CD4-positive, alpha-beta memory T cell (primary cell): ENCODE data around the gene KCTD18. TPM values are rescaled to one million over a fixed set of nuclear protein-coding genes. Genes with fewer than 3 reads are reported as not detected.

Experiments
- CTCF ChIA-PET: fragments of 350-600 bp; sonication (Branson Sonifier 250); formaldehyde crosslinking; loops from one replicate; lab custom pipeline; 2021; ENCODE audit warnings: inconsistent platforms; ENCODE audit not compliant: partially characterized antibody; lab: Charles Lee
- POLR2A ChIA-PET: fragments of 350-600 bp; sonication (Branson Sonifier 250); formaldehyde crosslinking; loops from one replicate; lab custom pipeline; 2021; ENCODE audit not compliant: partially characterized antibody; lab: Charles Lee
- DNase-seq, 5 donors: peaks; one replicate each; pipeline versions ENCODE4 v3.0.0 to v3.0.0-alpha.2; 2020 to 2022; ENCODE audit warnings: mixed read lengths in 1 of 5
- H3K27ac ChIP-seq: one replicate; pipeline ENCODE4 v1.7.0; 2013; ENCODE audit warnings: low read depth, low read length
- H3K27me3 ChIP-seq: 2 replicates; pipeline ENCODE4 v1.7.0; 2013; ENCODE audit warnings: mild to moderate bottlenecking, low read length, moderate library complexity; ENCODE audit not compliant: insufficient read depth
- H3K36me3 ChIP-seq: 2 replicates; pipeline ENCODE4 v1.7.0; 2013; ENCODE audit warnings: mild to moderate bottlenecking, low read length, moderate library complexity; ENCODE audit not compliant: insufficient read depth
- H3K4me1 ChIP-seq: 2 replicates; pipeline ENCODE4 v1.7.0; 2013; ENCODE audit warnings: mild to moderate bottlenecking, low read length, moderate library complexity; ENCODE audit not compliant: insufficient read depth
- H3K4me3 ChIP-seq, 2 donors: one replicate each; pipeline ENCODE4 v1.7.0; 2013; ENCODE audit warnings: low read length in 2 of 2, mild to moderate bottlenecking in 1 of 2
- H3K9me3 ChIP-seq, 2 donors: one replicate each; pipeline ENCODE4 v1.7.0; 2013; ENCODE audit warnings: low read length in 2 of 2, control low read depth in 1 of 2; ENCODE audit not compliant: control insufficient read depth in 1 of 2
- H3K27ac Mint-ChIP-seq, 7 donors: one replicate each; pipeline ENCODE4 v1.8.0; 2020 to 2021; ENCODE audit warnings: mixed read lengths in 7 of 7, mild to moderate bottlenecking in 6 of 7, inconsistent platforms in 3 of 7, moderate library complexity in 3 of 7
- H3K27me3 Mint-ChIP-seq, 2 donors: one replicate each; pipeline ENCODE4 v1.8.0; 2020 to 2021; ENCODE audit warnings: mixed read lengths in 2 of 2
- H3K36me3 Mint-ChIP-seq, 2 donors: one replicate each; pipeline ENCODE4 v1.8.0; 2020 to 2021; ENCODE audit warnings: mixed read lengths in 2 of 2, inconsistent platforms in 1 of 2, mild to moderate bottlenecking in 1 of 2
- H3K4me1 Mint-ChIP-seq, 4 donors: one replicate each; pipeline ENCODE4 v1.8.0; 2020 to 2021; ENCODE audit warnings: mixed read lengths in 4 of 4, mild to moderate bottlenecking in 1 of 4
- H3K4me3 Mint-ChIP-seq, 8 donors: one replicate each; pipeline ENCODE4 v1.8.0; 2020 to 2021; ENCODE audit warnings: mixed read lengths in 8 of 8, mild to moderate bottlenecking in 7 of 8, moderate library complexity in 6 of 8, inconsistent platforms in 3 of 8
- H3K9me3 Mint-ChIP-seq, 8 donors: one replicate each; pipeline ENCODE4 v1.8.0; 2020 to 2021; ENCODE audit warnings: mixed read lengths in 8 of 8, mild to moderate bottlenecking in 5 of 8, inconsistent platforms in 3 of 8, moderate library complexity in 1 of 8
- intact Hi-C: fragments of 100-400 bp; cut with micrococcal nuclease; formaldehyde crosslinking; loops from one replicate; pipeline ENCODE4 v1.15.1; 2023
- polyA plus RNA-seq, 2 donors: library from polyadenylated mRNA; unstranded; fragments of 300-500 nt; fragmentation: Illumina TruSeq; gene quantifications; one replicate each; pipeline ENCODE4 v1.2.3, GENCODE V29; 2021
- total RNA-seq, 2 experiments: library from RNA; stranded (reverse); gene quantifications; one replicate each; pipeline ENCODE4 v1.2.3, GENCODE V29; 2021

KCTD18 gene
- total and polyA plus RNA-seq, 4 experiments from 2014 or later, result 14.0 to 21.1 (median 17.4) TPM

DNA sequence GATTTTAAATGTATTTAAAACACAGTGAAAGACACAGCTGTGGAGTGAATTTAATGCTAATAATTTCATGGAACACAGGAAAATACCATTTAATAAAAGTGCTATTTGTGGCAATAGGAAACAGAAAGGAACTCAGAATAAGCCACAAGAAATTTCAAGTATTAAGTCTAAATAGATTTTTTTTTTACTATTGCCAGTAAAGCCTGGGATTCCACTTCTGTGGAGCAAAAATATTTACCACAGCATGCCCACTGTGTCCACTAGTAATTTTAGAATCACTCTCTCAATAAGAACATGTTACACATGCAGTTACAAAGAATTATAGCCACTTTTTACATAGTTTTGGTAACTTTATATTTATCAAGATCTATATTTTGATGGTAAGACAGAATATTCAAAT lies 17.2 kb downstream of the KCTD18 start:
- peaks cover 42% of the 10 kb centered on the region for H3K36me3 ChIP-seq
- peaks cover 53 to 68% of the 10 kb centered on the region in 2 donors for H3K36me3 Mint-ChIP-seq
- CTCF ChIA-PET, result interaction anchor here (1.2 to 2.4 kb wide), 3 partner anchors 9 to 512 kb away, joined by 4 to 21 read pairs (median 4); no protein-coding TSS in a partner anchor

DNA sequence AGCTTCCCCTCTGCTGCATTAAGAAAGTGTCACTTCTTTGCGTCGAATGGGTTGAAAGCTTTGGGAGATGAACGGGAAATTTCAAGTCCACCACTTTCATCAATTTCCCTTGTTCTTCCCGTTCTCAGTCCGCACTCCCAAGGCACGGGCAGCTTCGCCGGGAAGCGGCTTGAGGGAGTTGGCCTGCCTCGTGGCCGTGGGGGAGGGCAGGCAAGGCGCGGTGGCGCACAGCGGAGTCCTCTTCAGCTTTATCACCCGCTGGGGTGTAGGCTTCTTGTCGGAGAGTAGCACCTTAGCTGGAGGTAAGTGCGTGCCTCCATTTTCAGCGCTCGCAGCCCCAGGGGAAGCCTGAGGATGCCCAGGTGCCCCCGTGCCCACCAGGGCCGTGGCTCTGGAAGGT lies 19.9 kb downstream of the KCTD18 start:
- Mint-ChIP-seq H3K4me3 (no peak overlapping the region), H3K27ac (no peak overlapping the region), H3K27me3 (no peaks in the 10 kb centered on the region), H3K36me3 (peaks cover 46 to 59% of the 10 kb centered on the region in 2 donors), H3K9me3 (no peaks in the 10 kb centered on the region), H3K4me1 (no peaks in the 10 kb centered on the region)
- H3K27ac ChIP-seq, result no peak overlapping the region
- no peaks in the 10 kb centered on the region for H3K4me1 ChIP-seq
- no peak for DNase-seq
- no peaks in the 10 kb centered on the region for H3K27me3 ChIP-seq
- intact Hi-C loops, result no loop called here
- no peaks in the 10 kb centered on the region for H3K9me3 ChIP-seq
- peaks cover 35% of the 10 kb centered on the region for H3K36me3 ChIP-seq
- CTCF ChIA-PET, result interaction anchor here (0.7 kb wide), 1 partner anchor 8 kb away, joined by 4 read pairs; no protein-coding TSS in a partner anchor
- POLR2A ChIA-PET, result no interaction called here
- H3K4me3 ChIP-seq, result no peak overlapping the region

More for the DNA sequence above, 17.2 kb downstream of the KCTD18 start:
- H3K9me3 ChIP-seq, result no peaks in the 10 kb centered on the region
- Mint-ChIP-seq H3K9me3 (no peaks in the 10 kb centered on the region), H3K27ac (no peak overlapping the region), H3K4me1 (peaks cover 0 to 1% (median 0%) of the 10 kb centered on the region in 4 donors), H3K27me3 (no peaks in the 10 kb centered on the region), H3K4me3 (no peak overlapping the region)
- no peaks in the 10 kb centered on the region for H3K4me1 ChIP-seq
- POLR2A ChIA-PET, result no interaction called here
- no peaks in the 10 kb centered on the region for H3K27me3 ChIP-seq
- intact Hi-C loops, result no loop called here
- no peak overlapping the region for H3K4me3 ChIP-seq
- no peak overlapping the region for H3K27ac ChIP-seq
- DNase-seq, result no peak

DNA sequence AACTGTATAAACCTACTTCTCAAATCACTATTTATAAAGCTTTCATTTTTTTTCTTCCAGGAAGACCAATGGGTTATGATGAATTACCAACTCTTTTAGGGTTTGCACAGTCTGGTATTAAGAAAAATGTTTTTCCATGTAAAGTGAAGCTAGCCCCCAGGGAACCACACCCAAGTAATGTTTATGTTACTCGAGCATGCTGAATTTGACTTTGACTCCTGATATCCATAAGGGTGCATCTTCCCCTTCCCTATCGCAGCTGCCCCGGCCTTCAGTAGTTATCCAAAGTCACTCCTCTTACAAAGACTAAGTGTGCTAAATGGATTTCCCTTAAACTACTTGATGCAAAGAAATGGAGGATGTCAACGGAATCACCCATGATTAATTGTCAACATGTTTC lies 21.7 kb downstream of the KCTD18 start:
- Histone ChIP-seq H3K36me3 (peaks cover 26% of the 10 kb centered on the region), H3K9me3 (no peaks in the 10 kb centered on the region), H3K27me3 (no peaks in the 10 kb centered on the region), H3K4me1 (no peaks in the 10 kb centered on the region), H3K27ac (no peak overlapping the region), H3K4me3 (no peak overlapping the region)
- DNase-seq, result no peak
- no peak overlapping the region for H3K4me3 Mint-ChIP-seq
- CTCF ChIA-PET, result no interaction called here
- no peaks in the 10 kb centered on the region for H3K27me3 Mint-ChIP-seq
- POLR2A ChIA-PET, result no interaction called here
- peaks cover 0 to 2% (median 0%) of the 10 kb centered on the region in 4 donors for H3K4me1 Mint-ChIP-seq
- H3K36me3 Mint-ChIP-seq, result peaks cover 32 to 42% of the 10 kb centered on the region in 2 donors
- intact Hi-C loops, result no loop called here
- no peak overlapping the region for H3K27ac Mint-ChIP-seq
- no peaks in the 10 kb centered on the region for H3K9me3 Mint-ChIP-seq

DNA sequence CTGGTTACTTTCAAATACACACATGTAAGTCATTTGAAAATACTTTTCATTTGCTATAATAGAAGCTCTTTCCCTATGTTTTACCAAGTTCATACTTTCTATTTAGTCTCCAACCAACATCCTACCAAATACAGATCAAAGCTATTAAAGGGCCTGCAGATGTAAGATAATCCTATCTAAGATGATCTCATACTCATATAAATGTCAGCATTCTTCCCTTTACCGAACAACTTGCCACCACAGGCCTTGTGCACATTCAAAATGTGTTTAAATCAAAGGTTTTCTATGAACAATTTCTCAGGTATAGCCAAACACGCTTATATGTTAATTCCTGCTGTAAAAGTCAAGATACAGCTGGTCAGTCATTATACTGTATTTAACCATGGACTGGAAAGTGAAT lies 23.3 kb downstream of the KCTD18 start:
- Histone ChIP-seq H3K4me3 (no peak overlapping the region), H3K9me3 (no peaks in the 10 kb centered on the region), H3K27ac (no peak overlapping the region), H3K36me3 (peaks cover 11% of the 10 kb centered on the region), H3K27me3 (no peaks in the 10 kb centered on the region), H3K4me1 (no peaks in the 10 kb centered on the region)
- intact Hi-C loops, result no loop called here
- Mint-ChIP-seq H3K27ac (no peak overlapping the region), H3K27me3 (no peaks in the 10 kb centered on the region), H3K4me1 (peaks cover 0 to 2% (median 0%) of the 10 kb centered on the region in 4 donors), H3K9me3 (no peaks in the 10 kb centered on the region), H3K4me3 (no peak overlapping the region), H3K36me3 (peaks cover 17 to 27% of the 10 kb centered on the region in 2 donors)
- no peak for DNase-seq
- ChIA-PET CTCF (interaction anchor here (0.6 to 1.6 kb wide), 7 partner anchors 10 to 517 kb away, joined by 3 to 10 read pairs (median 4); no protein-coding TSS in a partner anchor), POLR2A (no interaction called here)

DNA sequence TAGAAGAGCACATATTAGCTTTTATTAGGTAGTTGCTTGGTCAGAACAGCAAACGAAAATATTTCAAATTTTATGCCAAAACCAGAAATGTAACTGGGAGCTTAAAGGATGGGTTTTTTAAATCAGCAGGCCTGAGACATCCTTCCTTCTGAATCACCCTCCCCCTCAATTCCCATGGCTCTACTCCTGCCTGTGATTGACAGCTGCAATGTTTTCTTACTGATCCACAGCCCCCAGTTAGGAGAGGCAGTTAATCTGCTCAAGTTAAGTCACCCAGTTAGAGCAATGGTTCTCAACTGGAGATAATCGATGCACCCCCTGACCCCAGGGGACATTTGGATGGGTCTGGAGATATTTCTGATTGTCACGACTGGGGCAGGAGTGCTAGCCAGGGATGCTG lies 24.9 kb downstream of the KCTD18 start:
- H3K27ac ChIP-seq, result no peak overlapping the region
- ChIA-PET CTCF (interaction anchor here (1.3 to 7.7 kb wide), 8 partner anchors 9 to 506 kb away, joined by 4 to 87 read pairs (median 14); no protein-coding TSS in a partner anchor), POLR2A (no interaction called here)
- DNase-seq, result no peak
- H3K4me3 ChIP-seq, result no peak overlapping the region
- H3K27me3 Mint-ChIP-seq, result no peaks in the 10 kb centered on the region
- no peak overlapping the region for H3K27ac Mint-ChIP-seq
- H3K9me3 Mint-ChIP-seq, result no peaks in the 10 kb centered on the region
- no peaks in the 10 kb centered on the region for H3K9me3 ChIP-seq
- intact Hi-C loops, result loop anchor here (5.0 kb wide), 1 partner anchor 393 kb away; no protein-coding TSS in a partner anchor
- H3K36me3 ChIP-seq, result no peaks in the 10 kb centered on the region
- H3K4me1 Mint-ChIP-seq, result peaks cover 0 to 5% (median 1%) of the 10 kb centered on the region in 4 donors
- H3K36me3 Mint-ChIP-seq, result peaks cover 5 to 14% of the 10 kb centered on the region in 2 donors
- no peak overlapping the region for H3K4me3 Mint-ChIP-seq
- no peaks in the 10 kb centered on the region for H3K27me3 ChIP-seq
- no peaks in the 10 kb centered on the region for H3K4me1 ChIP-seq

DNA sequence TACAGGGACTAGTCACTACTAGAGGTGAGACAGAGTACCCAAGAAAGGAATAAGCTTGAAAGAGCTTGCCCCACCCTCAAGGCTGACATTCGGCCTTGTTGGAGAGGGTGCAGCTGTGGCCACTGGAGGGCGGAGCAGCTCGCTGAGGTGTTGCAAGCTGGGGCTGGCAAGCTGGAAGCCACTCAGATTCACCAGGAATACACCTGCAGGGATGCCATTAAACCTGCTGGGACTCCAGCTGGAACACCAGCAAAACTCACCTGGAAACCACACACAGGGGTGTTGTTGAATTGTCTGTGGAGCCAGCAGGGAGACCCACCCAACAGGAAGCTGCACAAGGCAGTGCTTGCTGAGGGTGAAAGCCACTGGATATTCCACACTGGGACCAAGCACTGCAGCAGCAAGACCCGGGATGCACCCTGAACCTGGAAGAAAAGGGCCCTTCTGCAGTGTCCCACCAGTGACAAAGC lies 26.1 kb downstream of the KCTD18 start:
- no peak overlapping the region for H3K27ac ChIP-seq
- Mint-ChIP-seq H3K27ac (no peak overlapping the region), H3K4me1 (peaks cover 0 to 5% (median 1%) of the 10 kb centered on the region in 4 donors), H3K9me3 (no peaks in the 10 kb centered on the region), H3K36me3 (peaks cover 0 to 7% of the 10 kb centered on the region in 2 donors), H3K4me3 (no peak overlapping the region), H3K27me3 (no peaks in the 10 kb centered on the region)
- H3K9me3 ChIP-seq, result no peaks in the 10 kb centered on the region
- H3K27me3 ChIP-seq, result no peaks in the 10 kb centered on the region
- H3K36me3 ChIP-seq, result no peaks in the 10 kb centered on the region
- POLR2A ChIA-PET, result interaction anchor here (1.3 kb wide), 1 partner anchor 16 kb away, joined by 4 read pairs; no protein-coding TSS in a partner anchor
- CTCF ChIA-PET, result interaction anchor here (0.8 to 7.7 kb wide), 18 partner anchors 10 to 526 kb away, joined by 3 to 87 read pairs (median 5); no protein-coding TSS in a partner anchor
- H3K4me3 ChIP-seq, result no peak overlapping the region
- no peaks in the 10 kb centered on the region for H3K4me1 ChIP-seq
- DNase-seq, result no peak
- intact Hi-C loops, result loop anchor here (5.0 kb wide), 1 partner anchor 391 kb away; no protein-coding TSS in a partner anchor

DNA sequence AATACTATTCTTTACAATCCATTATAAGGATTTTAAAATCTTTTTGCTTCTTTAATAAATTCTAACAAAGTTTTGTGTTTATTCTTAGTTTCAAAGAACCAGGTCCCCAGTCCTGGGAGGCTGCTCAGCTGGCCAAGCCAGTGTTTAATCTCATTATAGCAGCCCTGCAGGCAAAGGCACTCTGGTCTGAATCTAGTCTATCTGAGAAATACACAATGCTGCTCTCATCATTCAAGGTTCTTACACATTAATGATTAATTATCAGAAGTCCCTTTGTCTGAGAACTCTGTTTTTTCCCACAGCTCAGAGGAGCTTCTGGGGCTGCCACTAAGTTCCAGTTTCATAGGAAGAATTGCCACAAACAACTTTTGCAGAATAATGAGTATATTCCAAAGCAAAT lies 27.7 kb downstream of the KCTD18 start:
- no peak for DNase-seq
- no peaks in the 10 kb centered on the region for H3K9me3 ChIP-seq
- no peaks in the 10 kb centered on the region for H3K4me1 ChIP-seq
- no peak overlapping the region for H3K4me3 Mint-ChIP-seq
- no peak overlapping the region for H3K27ac Mint-ChIP-seq
- H3K36me3 Mint-ChIP-seq, result peaks cover 2 to 4% of the 10 kb centered on the region in 2 donors
- no peak overlapping the region for H3K27ac ChIP-seq
- H3K4me1 Mint-ChIP-seq, result peaks cover 0 to 5% (median 1%) of the 10 kb centered on the region in 4 donors
- H3K4me3 ChIP-seq, result no peak overlapping the region
- no peaks in the 10 kb centered on the region for H3K9me3 Mint-ChIP-seq
- H3K27me3 Mint-ChIP-seq, result no peaks in the 10 kb centered on the region
- intact Hi-C loops, result loop anchor here (5.0 kb wide), 1 partner anchor 390 kb away; no protein-coding TSS in a partner anchor
- ChIA-PET POLR2A (interaction anchor here (1.4 to 2.0 kb wide), 2 partner anchors 11 to 14 kb away, joined by 4 to 6 read pairs; no protein-coding TSS in a partner anchor), CTCF (interaction anchor here (1.0 to 7.7 kb wide), 21 partner anchors 7 to 543 kb away, joined by 3 to 87 read pairs (median 5); partner anchors contain the start of gene KCTD18)
- H3K27me3 ChIP-seq, result no peaks in the 10 kb centered on the region
- no peaks in the 10 kb centered on the region for H3K36me3 ChIP-seq
